ENCODE results near the gene COA5. TPM values are rescaled to one million over a fixed set of nuclear protein-coding genes. Genes with fewer than 3 reads are reported as not detected.

COA5 gene
- total RNA-seq, 3 donors from 2014 or later = 35.4 to 50.8 (median 45.6) TPM

DNA sequence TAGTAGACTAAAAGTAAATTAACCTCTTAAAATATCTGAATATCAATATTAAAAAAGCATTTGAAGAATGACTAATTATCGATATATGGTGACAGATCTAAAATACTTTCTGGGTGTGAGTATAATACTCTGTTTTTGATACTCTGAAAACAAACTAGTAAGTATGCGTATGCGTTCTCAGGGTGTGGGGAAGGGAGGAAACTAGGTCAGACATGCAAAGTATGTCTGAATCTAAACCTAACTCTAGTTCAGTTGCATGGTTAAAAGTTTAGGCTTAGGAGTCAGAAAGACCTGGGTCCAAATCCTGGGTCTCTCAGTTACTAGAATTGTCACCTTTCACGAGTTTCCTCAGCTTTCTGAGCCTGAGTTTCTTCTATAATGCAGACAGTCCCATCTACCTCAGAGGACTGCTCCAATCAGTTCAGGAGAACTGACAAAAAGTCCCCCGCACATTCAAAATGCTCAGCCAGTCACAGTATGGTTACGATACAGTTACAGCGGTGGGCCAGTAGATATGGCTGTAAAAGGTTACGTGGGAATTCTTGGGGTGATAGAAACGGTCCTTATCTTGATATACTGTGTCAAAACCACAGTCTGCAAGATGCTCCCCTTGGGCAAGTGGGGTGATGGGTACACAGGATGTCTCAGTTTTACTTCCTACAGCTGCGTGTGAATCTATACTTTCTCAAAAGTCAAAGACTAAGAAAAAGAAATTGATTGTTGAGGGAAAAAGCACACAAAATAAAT is 29.3 kb upstream of the COA5 start:
- Histone ChIP-seq H3K4me3 (no peak overlapping the region), H3K27me3 (no peaks in the 10 kb centered on the region), H3K27ac (no peak overlapping the region), H3K36me3 (no peaks in the 10 kb centered on the region), H3K4me1 (no peaks in the 10 kb centered on the region), H3K9me3 (no peaks in the 10 kb centered on the region)
- TF ChIP-seq POLR2A (IDR thresholded peaks at IDR 0.05) (no peak), POLR2AphosphoS5 (IDR thresholded peaks at IDR 0.05) (no peak)
- TF ChIP-seq, protein P1, sequence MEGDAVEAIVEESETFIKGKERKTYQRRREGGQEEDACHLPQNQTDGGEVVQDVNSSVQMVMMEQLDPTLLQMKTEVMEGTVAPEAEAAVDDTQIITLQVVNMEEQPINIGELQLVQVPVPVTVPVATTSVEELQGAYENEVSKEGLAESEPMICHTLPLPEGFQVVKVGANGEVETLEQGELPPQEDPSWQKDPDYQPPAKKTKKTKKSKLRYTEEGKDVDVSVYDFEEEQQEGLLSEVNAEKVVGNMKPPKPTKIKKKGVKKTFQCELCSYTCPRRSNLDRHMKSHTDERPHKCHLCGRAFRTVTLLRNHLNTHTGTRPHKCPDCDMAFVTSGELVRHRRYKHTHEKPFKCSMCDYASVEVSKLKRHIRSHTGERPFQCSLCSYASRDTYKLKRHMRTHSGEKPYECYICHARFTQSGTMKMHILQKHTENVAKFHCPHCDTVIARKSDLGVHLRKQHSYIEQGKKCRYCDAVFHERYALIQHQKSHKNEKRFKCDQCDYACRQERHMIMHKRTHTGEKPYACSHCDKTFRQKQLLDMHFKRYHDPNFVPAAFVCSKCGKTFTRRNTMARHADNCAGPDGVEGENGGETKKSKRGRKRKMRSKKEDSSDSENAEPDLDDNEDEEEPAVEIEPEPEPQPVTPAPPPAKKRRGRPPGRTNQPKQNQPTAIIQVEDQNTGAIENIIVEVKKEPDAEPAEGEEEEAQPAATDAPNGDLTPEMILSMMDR (IDR thresholded peaks at IDR 0.05) = no peak
- intact Hi-C loops (cut with DNase I; ENCODE audit: low total_unique reads) = no loop called here
- DNase-seq (ENCODE audit: low spot score in 2 of 2) = no peak

DNA sequence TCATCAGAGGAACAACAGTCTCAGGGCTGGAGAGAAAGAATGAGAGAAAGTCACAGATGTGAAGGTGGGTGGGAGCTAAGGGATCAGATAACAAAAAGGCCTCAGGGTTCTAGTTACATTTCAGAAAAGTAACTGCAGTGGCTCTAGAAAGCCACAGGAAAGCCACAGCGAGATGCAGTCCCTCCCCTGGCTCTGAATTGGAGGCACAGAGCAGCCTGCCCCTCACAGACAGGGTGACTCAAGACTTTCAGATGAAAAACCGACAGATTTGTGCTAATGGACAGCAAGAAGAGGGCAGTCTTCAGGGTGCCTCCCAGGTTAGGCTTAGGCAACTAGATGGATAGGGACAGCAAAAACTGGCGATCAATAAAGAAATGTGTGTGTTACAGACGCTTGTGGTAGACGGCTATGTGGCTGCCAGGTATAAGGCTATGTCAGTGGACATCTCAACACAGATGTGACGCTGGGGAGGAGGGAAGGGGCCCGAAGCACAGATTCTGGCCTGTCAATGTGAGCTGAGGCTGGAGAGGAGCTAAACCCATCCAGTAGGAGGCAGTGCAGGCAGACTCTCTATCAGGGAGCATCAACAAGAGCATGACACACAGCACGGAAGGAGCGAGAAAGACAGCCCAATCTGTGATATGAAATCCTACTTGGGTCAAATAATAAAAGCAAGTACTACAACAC is 26.2 kb upstream of the COA5 start:
- no peaks in the 10 kb centered on the region for H3K27me3 ChIP-seq
- H3K4me3 ChIP-seq = no peak overlapping the region
- intact Hi-C loops (cut with DNase I; ENCODE audit: low total_unique reads) = no loop called here
- H3K36me3 ChIP-seq = no peaks in the 10 kb centered on the region
- no peak overlapping the region for H3K27ac ChIP-seq
- H3K9me3 ChIP-seq = no peaks in the 10 kb centered on the region
- no peaks in the 10 kb centered on the region for H3K4me1 ChIP-seq
- DNase-seq (ENCODE audit: low spot score in 2 of 2) = no peak
- TF ChIP-seq POLR2A (IDR thresholded peaks at IDR 0.05) = no peak
- no peak for TF ChIP-seq POLR2AphosphoS5 (IDR thresholded peaks at IDR 0.05)
- TF ChIP-seq, protein P1 (IDR thresholded peaks at IDR 0.05) = no peak

DNA sequence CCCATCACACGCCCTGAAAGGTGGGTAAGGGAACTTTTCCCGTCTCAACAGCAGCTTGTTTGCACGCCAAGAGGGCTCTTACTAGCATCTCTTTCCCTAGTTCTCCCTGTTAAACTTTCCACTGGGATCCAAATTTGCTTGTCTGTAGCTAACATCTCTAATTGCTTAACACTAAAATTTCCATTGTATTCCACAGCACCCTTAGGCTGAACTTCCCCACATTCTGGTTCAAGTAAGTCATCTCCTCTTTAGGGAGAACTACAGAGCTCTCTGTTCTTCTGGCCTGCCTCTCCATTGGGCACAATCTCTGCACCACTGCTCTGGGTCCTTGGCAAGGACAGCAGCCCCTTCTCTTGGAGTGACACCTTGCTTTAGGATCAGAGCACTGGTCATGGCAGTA is 24.0 kb upstream of the COA5 start:
- Histone ChIP-seq H3K27me3 (no peaks in the 10 kb centered on the region), H3K4me1 (no peaks in the 10 kb centered on the region), H3K4me3 (no peak overlapping the region), H3K36me3 (no peaks in the 10 kb centered on the region), H3K9me3 (no peaks in the 10 kb centered on the region), H3K27ac (no peak overlapping the region)
- intact Hi-C loops (cut with DNase I; ENCODE audit: low total_unique reads) = no loop called here
- no peak for DNase-seq (ENCODE audit: low spot score in 2 of 2)
- TF ChIP-seq, protein P1 (IDR thresholded peaks at IDR 0.05) = no peak
- TF ChIP-seq POLR2AphosphoS5 (IDR thresholded peaks at IDR 0.05) (no peak), POLR2A (IDR thresholded peaks at IDR 0.05) (no peak)

DNA sequence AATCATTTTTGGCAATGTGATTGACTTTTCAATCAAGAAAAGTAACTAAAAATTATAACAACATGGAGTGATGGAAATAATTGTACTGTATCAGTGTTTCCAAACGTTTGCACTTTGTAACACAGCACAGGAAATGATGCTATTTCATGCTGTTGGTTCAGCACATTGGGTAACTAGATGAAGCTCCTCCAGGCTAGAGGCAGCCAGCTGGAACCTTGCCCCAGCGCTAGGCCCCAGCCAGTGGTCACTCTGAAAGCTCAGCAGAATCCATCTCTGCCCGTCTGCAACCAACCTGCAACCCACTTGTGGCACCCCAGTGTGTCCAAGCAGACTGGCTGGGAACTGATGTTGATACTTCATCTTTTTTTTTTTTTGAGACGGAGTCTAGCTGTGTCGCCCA is 15.3 kb upstream of the COA5 start:
- DNase-seq (ENCODE audit: low spot score in 2 of 2) = no peak
- H3K4me3 ChIP-seq = no peak overlapping the region
- no peak overlapping the region for H3K27ac ChIP-seq
- H3K36me3 ChIP-seq = no peaks in the 10 kb centered on the region
- H3K27me3 ChIP-seq = no peaks in the 10 kb centered on the region
- intact Hi-C loops (cut with DNase I; ENCODE audit: low total_unique reads) = no loop called here
- no peaks in the 10 kb centered on the region for H3K4me1 ChIP-seq
- no peak for TF ChIP-seq POLR2AphosphoS5 (IDR thresholded peaks at IDR 0.05)
- TF ChIP-seq, protein P1 (IDR thresholded peaks at IDR 0.05) = no peak
- no peak for TF ChIP-seq POLR2A (IDR thresholded peaks at IDR 0.05)
- H3K9me3 ChIP-seq = no peaks in the 10 kb centered on the region

DNA sequence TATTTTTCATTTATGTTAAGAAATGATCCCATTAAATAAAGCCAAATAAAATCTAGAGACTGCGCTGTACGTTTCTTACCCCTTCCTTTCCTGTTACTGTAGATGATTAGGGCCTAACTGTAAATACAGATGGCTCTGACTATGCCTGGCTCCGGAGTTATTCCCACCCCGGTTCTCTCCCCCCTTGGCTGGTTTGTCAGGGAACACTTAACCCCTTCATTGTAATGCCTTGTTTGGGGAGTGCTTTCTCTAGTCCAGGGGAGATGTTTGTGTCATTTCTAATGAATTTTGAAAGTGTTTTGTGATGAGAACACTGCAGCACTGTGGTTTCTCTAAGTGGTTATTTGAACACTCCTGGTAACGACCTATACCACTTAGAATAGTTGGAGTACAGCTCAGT is 8.8 kb upstream of the COA5 start:
- Histone ChIP-seq H3K4me1 (no peaks in the 10 kb centered on the region), H3K9me3 (no peaks in the 10 kb centered on the region), H3K27me3 (no peaks in the 10 kb centered on the region), H3K4me3 (no peak overlapping the region), H3K36me3 (peaks cover 7% of the 10 kb centered on the region), H3K27ac (no peak overlapping the region)
- intact Hi-C loops (cut with DNase I; ENCODE audit: low total_unique reads) = no loop called here
- no peak for DNase-seq (ENCODE audit: low spot score in 2 of 2)
- TF ChIP-seq, protein P1 (IDR thresholded peaks at IDR 0.05) = no peak
- TF ChIP-seq POLR2A (IDR thresholded peaks at IDR 0.05) (no peak), POLR2AphosphoS5 (IDR thresholded peaks at IDR 0.05) (no peak)
